Body of pancreas (tissue), 4 donors: ENCODE results near the gene PMF1.

Source experiments
- POLR2A ChIP-seq, 3 donors: fragments of 450-650 bp; IDR thresholded peaks; one replicate each; pipeline ENCODE4 v1.6.1; 2016; ENCODE audit warnings: antibody characterized with exemption in 3 of 3, mild to moderate bottlenecking in 2 of 3
- TF ChIP-seq, protein P1 (sequence below), 7 experiments: fragments of 450-650 bp in 4 of 7; fragments of 200-600 bp in 3 of 7; sonication (generic) in 3 of 7; IDR thresholded peaks; one replicate each; pipeline ENCODE4 v1.5.1; 2016 to 2019; ENCODE audit warnings: antibody characterized with exemption in 7 of 7

DNA sequence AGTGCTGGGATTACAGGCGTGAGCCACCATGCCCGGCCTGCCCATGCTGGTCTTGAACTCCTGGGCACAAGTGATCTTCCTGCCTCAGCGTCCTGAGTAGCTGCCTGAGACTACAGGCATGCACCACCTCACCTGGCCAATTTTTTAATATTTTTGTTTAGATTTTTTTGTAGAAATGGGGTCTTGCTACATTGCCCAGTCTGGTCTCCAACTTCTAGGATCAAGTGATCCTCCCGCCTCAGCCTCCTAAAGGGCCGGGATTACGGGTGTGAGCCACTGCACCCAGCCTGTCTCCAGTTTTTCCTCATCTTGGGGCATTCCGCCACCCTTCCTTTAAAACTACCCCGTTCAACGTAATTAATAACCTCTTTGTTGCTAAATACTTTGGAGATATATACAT, 7.4 kb downstream of the PMF1 start:
- no peak for TF ChIP-seq POLR2A (IDR thresholded peaks at IDR 0.05)
- TF ChIP-seq, protein P1, sequence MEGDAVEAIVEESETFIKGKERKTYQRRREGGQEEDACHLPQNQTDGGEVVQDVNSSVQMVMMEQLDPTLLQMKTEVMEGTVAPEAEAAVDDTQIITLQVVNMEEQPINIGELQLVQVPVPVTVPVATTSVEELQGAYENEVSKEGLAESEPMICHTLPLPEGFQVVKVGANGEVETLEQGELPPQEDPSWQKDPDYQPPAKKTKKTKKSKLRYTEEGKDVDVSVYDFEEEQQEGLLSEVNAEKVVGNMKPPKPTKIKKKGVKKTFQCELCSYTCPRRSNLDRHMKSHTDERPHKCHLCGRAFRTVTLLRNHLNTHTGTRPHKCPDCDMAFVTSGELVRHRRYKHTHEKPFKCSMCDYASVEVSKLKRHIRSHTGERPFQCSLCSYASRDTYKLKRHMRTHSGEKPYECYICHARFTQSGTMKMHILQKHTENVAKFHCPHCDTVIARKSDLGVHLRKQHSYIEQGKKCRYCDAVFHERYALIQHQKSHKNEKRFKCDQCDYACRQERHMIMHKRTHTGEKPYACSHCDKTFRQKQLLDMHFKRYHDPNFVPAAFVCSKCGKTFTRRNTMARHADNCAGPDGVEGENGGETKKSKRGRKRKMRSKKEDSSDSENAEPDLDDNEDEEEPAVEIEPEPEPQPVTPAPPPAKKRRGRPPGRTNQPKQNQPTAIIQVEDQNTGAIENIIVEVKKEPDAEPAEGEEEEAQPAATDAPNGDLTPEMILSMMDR (IDR thresholded peaks at IDR 0.05) = no peak
